ENCODE results near the gene EPS8L2. TPM values are rescaled to one million over a fixed set of nuclear protein-coding genes. Genes with fewer than 3 reads are reported as not detected.

Gene EPS8L2
- total and polyA plus RNA-seq, 4 experiments from 2014 or later: 15.4 to 19.5 (median 17.6) TPM

DNA sequence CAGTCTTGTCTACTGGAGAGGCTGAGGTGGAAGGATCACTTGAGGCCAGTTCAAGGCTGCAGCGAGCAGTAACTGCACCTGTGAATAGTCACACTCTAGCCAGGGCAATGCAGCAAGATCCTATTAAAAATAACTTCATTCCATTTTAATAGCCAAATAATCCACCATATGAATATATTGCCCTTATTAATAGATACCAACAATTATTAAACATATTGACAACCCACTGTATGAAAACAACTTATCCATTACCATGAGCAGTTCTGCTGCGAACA, 60.8 kb downstream of the EPS8L2 start:
- H3K36me3 ChIP-seq (ENCODE audit: insufficient read depth, low read length): peaks cover 37% of the 10 kb centered on the region

DNA sequence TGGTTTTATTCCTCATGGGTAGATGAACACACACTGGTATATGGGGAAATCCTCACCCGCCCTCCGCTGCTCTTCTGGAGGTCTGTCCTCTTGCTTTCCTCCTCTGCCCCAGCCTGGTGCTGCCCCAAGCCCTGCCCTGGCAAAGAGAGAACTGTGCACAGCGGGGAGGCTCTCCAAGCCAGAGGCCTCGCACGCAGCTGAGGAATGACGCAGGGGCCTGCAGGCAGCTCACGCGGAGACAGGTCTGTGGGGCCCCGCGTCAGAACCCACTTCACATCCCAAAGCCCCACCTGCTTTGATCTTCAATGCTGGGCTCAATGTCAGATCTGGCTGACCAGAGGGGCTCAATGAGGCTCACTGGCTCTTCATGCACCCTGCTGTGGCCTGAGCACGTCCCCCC, 61.2 kb downstream of the EPS8L2 start:
- Mint-ChIP-seq H3K27me3 (no peaks in the 10 kb centered on the region), H3K4me3 (no peak overlapping the region), H3K4me1 (no peaks in the 10 kb centered on the region), H3K9me3 (no peaks in the 10 kb centered on the region), H3K36me3 (peaks cover 3 to 39% of the 10 kb centered on the region in 2 donors), H3K27ac (peak overlapping the region in 1 of 7 donors; percentile 63)
- Histone ChIP-seq H3K9me3 (ENCODE audit: control insufficient read depth in 1 of 2, low read length in 2 of 2) (no peaks in the 10 kb centered on the region), H3K4me1 (ENCODE audit: insufficient read depth, low read length) (no peaks in the 10 kb centered on the region), H3K27ac (ENCODE audit: low read depth, low read length) (no peak overlapping the region), H3K27me3 (ENCODE audit: insufficient read depth, low read length) (no peaks in the 10 kb centered on the region), H3K4me3 (ENCODE audit: low read length in 2 of 2) (no peak overlapping the region), H3K36me3 (ENCODE audit: insufficient read depth, low read length) (peaks cover 37% of the 10 kb centered on the region)
- ChIA-PET CTCF (ENCODE audit: partially characterized antibody) (no interaction called here), POLR2A (ENCODE audit: partially characterized antibody) (interaction anchor here (1.3 kb wide), 1 partner anchor 70 kb away, joined by 5 read pairs; no protein-coding TSS in a partner anchor)
- intact Hi-C loops (cut with micrococcal nuclease): no loop called here
- DNase-seq: no peak

More for the DNA sequence above, 60.8 kb downstream of the EPS8L2 start:
- Histone ChIP-seq H3K4me3 (ENCODE audit: low read length in 2 of 2) (no peak overlapping the region), H3K27me3 (ENCODE audit: insufficient read depth, low read length) (no peaks in the 10 kb centered on the region), H3K4me1 (ENCODE audit: insufficient read depth, low read length) (no peaks in the 10 kb centered on the region), H3K9me3 (ENCODE audit: control insufficient read depth in 1 of 2, low read length in 2 of 2) (no peaks in the 10 kb centered on the region), H3K27ac (ENCODE audit: low read depth, low read length) (no peak overlapping the region)
- intact Hi-C loops (cut with micrococcal nuclease): no loop called here
- Mint-ChIP-seq H3K36me3 (peaks cover 3 to 39% of the 10 kb centered on the region in 2 donors), H3K4me1 (no peaks in the 10 kb centered on the region), H3K9me3 (no peaks in the 10 kb centered on the region), H3K27me3 (no peaks in the 10 kb centered on the region), H3K27ac (peak overlapping the region in 1 of 7 donors; percentile 46), H3K4me3 (no peak overlapping the region)
- CTCF ChIA-PET (ENCODE audit: partially characterized antibody): interaction anchor here (1.3 kb wide), 1 partner anchor 39 kb away, joined by 4 read pairs; no protein-coding TSS in a partner anchor
- DNase-seq: no peak
- POLR2A ChIA-PET (ENCODE audit: partially characterized antibody): interaction anchor here (1.3 kb wide), 1 partner anchor 70 kb away, joined by 5 read pairs; no protein-coding TSS in a partner anchor

DNA sequence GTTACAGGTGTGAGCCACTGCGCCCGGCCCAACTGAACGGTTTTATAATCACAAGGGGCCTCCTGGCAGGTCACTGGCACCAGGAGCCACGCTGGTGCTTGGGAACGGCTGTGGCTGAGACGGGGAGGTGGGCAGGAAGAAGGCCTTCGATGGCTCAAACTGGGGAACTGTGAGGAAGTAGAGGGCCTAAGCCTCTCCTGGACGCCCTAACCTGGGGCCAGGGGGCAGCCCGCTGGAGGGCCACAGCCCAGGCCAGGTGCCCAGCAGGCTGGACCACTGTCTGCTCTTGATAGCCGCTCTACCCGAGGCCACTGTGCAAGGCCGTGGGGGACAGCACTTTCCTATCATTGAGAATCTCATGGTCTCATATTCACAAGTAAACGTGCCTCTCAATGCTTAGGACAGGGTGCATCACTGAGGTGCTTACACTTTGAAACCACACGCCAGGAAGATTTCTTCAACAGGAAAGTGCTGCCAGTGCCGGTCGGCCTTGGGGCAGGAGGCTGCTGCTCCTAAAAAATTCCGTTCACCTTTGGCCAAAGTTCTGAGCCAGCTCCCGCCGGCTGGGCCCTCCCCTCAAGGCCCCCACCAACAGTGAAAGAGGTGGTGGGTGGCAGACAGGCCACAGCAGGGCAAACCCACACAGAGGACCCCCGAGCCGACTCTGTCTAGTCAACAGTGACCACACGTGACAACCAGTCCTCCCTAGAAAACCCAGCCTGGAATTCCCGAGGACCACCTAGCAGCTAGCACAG, 64.0 kb downstream of the EPS8L2 start:
- H3K27me3 ChIP-seq (ENCODE audit: insufficient read depth, low read length): no peaks in the 10 kb centered on the region
- Mint-ChIP-seq H3K4me1 (peaks cover 0 to 8% (median under 1%) of the 10 kb centered on the region in 4 donors), H3K27ac (no peak overlapping the region), H3K4me3 (no peak overlapping the region), H3K9me3 (no peaks in the 10 kb centered on the region), H3K36me3 (peaks cover 0 to 24% of the 10 kb centered on the region in 2 donors), H3K27me3 (no peaks in the 10 kb centered on the region)
- DNase-seq: no peak
- CTCF ChIA-PET (ENCODE audit: partially characterized antibody): no interaction called here
- no peak overlapping the region for H3K27ac ChIP-seq (ENCODE audit: low read depth, low read length)
- H3K9me3 ChIP-seq (ENCODE audit: control insufficient read depth in 1 of 2, low read length in 2 of 2): no peaks in the 10 kb centered on the region
- H3K4me1 ChIP-seq (ENCODE audit: insufficient read depth, low read length): peaks cover 3% of the 10 kb centered on the region
- POLR2A ChIA-PET (ENCODE audit: partially characterized antibody): no interaction called here
- no peak overlapping the region for H3K4me3 ChIP-seq (ENCODE audit: low read length in 2 of 2)
- intact Hi-C loops (cut with micrococcal nuclease): no loop called here
- peaks cover 26% of the 10 kb centered on the region for H3K36me3 ChIP-seq (ENCODE audit: insufficient read depth, low read length)

DNA sequence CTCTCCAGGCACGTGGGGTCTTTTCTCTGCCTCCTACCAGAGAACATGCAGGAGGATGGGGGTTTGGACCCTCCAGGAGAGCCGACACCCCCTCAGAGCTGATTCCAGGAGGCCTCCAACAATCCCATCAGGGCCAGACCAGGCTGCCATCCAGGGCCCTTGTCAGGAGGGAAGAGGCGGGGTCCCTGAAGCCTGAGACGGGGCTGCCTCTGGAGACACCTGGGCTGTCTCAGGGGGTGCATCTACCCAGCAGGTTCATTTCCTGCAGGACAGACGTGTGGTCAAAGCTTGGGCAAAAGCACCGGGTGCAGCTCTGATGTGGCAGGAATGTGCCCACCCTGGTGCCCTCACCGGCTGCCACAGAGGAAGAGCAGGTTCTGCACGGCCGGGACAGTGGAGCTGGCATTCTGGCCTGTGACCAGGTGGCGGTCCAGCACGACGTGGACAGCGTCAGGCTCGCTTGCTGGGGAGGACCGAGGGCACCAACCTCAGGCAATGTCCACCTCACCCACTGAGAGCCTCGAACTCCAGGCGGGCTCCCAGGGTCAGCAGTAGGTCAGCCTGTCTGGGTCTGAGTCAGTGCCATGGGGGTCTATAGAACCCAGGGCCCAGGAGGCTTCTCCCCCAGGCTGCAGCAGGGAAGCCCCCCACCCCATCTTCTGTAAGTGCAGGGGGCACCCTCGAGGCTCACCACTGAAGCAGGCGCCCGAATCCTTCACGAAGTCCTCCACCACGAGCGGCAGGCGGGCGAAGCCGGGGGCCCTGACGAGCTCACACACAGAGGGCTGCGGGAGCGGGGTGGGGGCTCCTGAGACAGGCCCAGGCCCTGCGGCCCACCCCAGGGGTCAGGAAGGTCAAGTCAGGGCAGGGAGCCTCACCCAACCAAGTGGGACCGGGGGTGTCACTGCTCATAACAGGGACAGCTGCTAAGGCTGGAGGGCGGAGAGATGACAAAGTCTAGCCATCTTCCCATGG, 64.9 kb downstream of the EPS8L2 start:
- Histone ChIP-seq H3K27me3 (ENCODE audit: insufficient read depth, low read length) (no peaks in the 10 kb centered on the region), H3K9me3 (ENCODE audit: control insufficient read depth in 1 of 2, low read length in 2 of 2) (no peaks in the 10 kb centered on the region), H3K36me3 (ENCODE audit: insufficient read depth, low read length) (peaks cover 23% of the 10 kb centered on the region), H3K27ac (ENCODE audit: low read depth, low read length) (no peak overlapping the region), H3K4me3 (ENCODE audit: low read length in 2 of 2) (no peak overlapping the region), H3K4me1 (ENCODE audit: insufficient read depth, low read length) (peaks cover 11% of the 10 kb centered on the region)
- CTCF ChIA-PET (ENCODE audit: partially characterized antibody): no interaction called here
- peaks cover 0 to 20% of the 10 kb centered on the region in 2 donors for H3K36me3 Mint-ChIP-seq
- H3K27me3 Mint-ChIP-seq: no peaks in the 10 kb centered on the region
- intact Hi-C loops (cut with micrococcal nuclease): no loop called here
- H3K9me3 Mint-ChIP-seq: no peaks in the 10 kb centered on the region
- no peak for DNase-seq
- H3K27ac Mint-ChIP-seq: no peak overlapping the region
- POLR2A ChIA-PET (ENCODE audit: partially characterized antibody): no interaction called here
- peaks cover 1 to 16% (median 4%) of the 10 kb centered on the region in 4 donors for H3K4me1 Mint-ChIP-seq
- peak overlapping the region in 1 of 8 donors; percentile 11 for H3K4me3 Mint-ChIP-seq

- no peak overlapping the region for H3K4me3 Mint-ChIP-seq
- Histone ChIP-seq H3K27ac (ENCODE audit: low read depth, low read length) (no peak overlapping the region), H3K4me3 (ENCODE audit: low read length in 2 of 2) (no peak overlapping the region), H3K4me1 (ENCODE audit: insufficient read depth, low read length) (peaks cover 19% of the 10 kb centered on the region), H3K9me3 (ENCODE audit: control insufficient read depth in 1 of 2, low read length in 2 of 2) (no peaks in the 10 kb centered on the region), H3K27me3 (ENCODE audit: insufficient read depth, low read length) (no peaks in the 10 kb centered on the region), H3K36me3 (ENCODE audit: insufficient read depth, low read length) (peaks cover 15% of the 10 kb centered on the region)
- H3K36me3 Mint-ChIP-seq: peaks cover 0 to 19% of the 10 kb centered on the region in 2 donors
- H3K4me1 Mint-ChIP-seq: peaks cover 3 to 24% (median 9%) of the 10 kb centered on the region in 4 donors
- POLR2A ChIA-PET (ENCODE audit: partially characterized antibody): no interaction called here
- CTCF ChIA-PET (ENCODE audit: partially characterized antibody): no interaction called here
- no peak overlapping the region for H3K27ac Mint-ChIP-seq
- no peak for DNase-seq
- no peaks in the 10 kb centered on the region for H3K27me3 Mint-ChIP-seq
- intact Hi-C loops (cut with micrococcal nuclease): no loop called here
- no peaks in the 10 kb centered on the region for H3K9me3 Mint-ChIP-seq
Observed at GRCh38 chr11:771617-772204, 65.7 kb downstream of the EPS8L2 start.

DNA sequence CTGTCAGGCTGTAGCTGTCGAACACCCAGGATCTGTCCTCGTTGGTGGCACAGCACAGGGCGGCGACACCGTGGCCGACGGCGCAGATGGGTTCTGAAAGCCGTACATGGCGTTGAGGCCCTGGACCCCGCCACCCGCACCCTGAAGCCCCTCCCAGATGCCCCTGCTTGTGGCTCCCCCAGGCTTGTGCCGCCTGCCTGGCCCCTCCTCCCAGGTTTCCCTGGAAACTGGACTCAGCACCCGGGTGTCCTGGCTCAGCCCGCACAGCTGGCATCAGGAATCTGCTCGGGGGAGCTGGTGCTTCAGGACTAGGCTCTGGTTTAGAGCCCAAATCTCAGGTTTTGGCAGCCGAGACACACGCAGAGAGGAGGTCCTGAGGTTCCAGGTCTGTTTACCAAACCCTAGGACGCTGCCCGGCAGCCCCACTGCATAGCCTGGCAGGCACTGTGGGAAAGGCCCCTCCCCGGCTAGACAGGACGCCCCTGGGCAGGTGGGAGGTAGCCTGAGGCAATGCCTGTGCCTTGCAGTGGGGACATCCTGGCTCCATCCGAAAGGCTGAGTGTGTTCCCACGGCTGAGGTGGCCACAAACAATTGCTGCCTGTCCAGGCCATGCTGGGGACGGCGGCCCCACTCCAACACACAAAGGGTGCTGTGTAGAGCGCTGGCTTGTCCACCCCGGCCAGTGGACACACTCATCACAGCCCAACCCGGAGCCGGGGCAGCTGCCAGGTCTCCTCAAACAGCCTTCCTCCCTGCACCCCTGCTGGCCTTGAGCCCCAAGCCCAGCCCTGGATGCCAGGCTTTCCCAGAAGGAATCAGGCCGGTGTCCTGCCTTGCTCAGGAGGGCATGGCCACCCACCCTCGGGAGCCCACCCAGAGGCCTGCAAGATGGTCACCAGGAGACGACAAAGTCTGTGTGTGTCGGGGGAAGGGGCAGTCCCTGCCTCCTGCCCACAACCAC, 66.7 kb downstream of the EPS8L2 start:
- peaks cover 3 to 24% (median 9%) of the 10 kb centered on the region in 4 donors for H3K4me1 Mint-ChIP-seq
- no peaks in the 10 kb centered on the region for H3K27me3 Mint-ChIP-seq
- no peaks in the 10 kb centered on the region for H3K27me3 ChIP-seq (ENCODE audit: insufficient read depth, low read length)
- ChIA-PET CTCF (ENCODE audit: partially characterized antibody) (no interaction called here), POLR2A (ENCODE audit: partially characterized antibody) (no interaction called here)
- intact Hi-C loops (cut with micrococcal nuclease): no loop called here
- no peak overlapping the region for H3K27ac ChIP-seq (ENCODE audit: low read depth, low read length)
- no peak overlapping the region for H3K4me3 ChIP-seq (ENCODE audit: low read length in 2 of 2)
- H3K36me3 Mint-ChIP-seq: peaks cover 0 to 15% of the 10 kb centered on the region in 2 donors
- no peaks in the 10 kb centered on the region for H3K9me3 Mint-ChIP-seq
- H3K36me3 ChIP-seq (ENCODE audit: insufficient read depth, low read length): peaks cover 14% of the 10 kb centered on the region
- peak overlapping the region in 1 of 7 donors; percentile 29 for H3K27ac Mint-ChIP-seq
- no peak overlapping the region for H3K4me3 Mint-ChIP-seq
- peaks cover 19% of the 10 kb centered on the region for H3K4me1 ChIP-seq (ENCODE audit: insufficient read depth, low read length)
- no peaks in the 10 kb centered on the region for H3K9me3 ChIP-seq (ENCODE audit: control insufficient read depth in 1 of 2, low read length in 2 of 2)
- DNase-seq: no peak

All from CD4-positive, alpha-beta memory T cell (primary cell).